H1 (cell line): Measurements from ENCODE around the gene CTH. TPM values are rescaled to one million over a fixed set of nuclear protein-coding genes. Genes with fewer than 3 reads are reported as not detected.

Experiments
- CTCF ChIA-PET: fragments of 300-600 bp; sonication (Branson Sonifier 250); formaldehyde crosslinking; loops from one replicate; lab custom pipeline; 2021; ENCODE audit not compliant: partially characterized antibody; lab: Charles Lee
- POLR2A ChIA-PET: fragments of 300-600 bp; sonication (Branson Sonifier 250); formaldehyde crosslinking; loops from one replicate; lab custom pipeline; 2021; ENCODE audit warnings: inconsistent platforms; ENCODE audit not compliant: partially characterized antibody; lab: Charles Lee
- DNase-seq, 2 experiments: peaks; one replicate each; pipeline versions ENCODE4 v3.0.0 to v3.0.0-alpha.2; 2010 to 2022; ENCODE audit warnings: low spot score in 2 of 2, low read depth in 1 of 2, mixed read lengths in 1 of 2
- FAIRE-seq: peaks from 2 replicates; lab custom pipeline; 2011; peaks lifted over from hg19 to GRCh38; lab: Jason Lieb, UNC
- H2AFZ ChIP-seq: 2 replicates; pipeline ENCODE4 v1.8.1; 2012; ENCODE audit warnings: low read length, inconsistent platforms
- H2AK5ac ChIP-seq: 2 replicates; pipeline ENCODE4 v1.6.1; 2013; ENCODE audit warnings: low read depth, low read length
- H2BK120ac ChIP-seq: replicated peaks from 2 replicates; pipeline ENCODE3; 2013; ENCODE audit warnings: low read depth, low read length, inconsistent platforms
- H2BK12ac ChIP-seq: 2 replicates; pipeline ENCODE4 v1.6.1; 2013; ENCODE audit warnings: low read depth, low read length
- H2BK15ac ChIP-seq: 2 replicates; pipeline ENCODE4 v1.6.1; 2013; ENCODE audit warnings: low read length
- H2BK20ac ChIP-seq: 2 replicates; pipeline ENCODE4 v1.6.1; 2013; ENCODE audit warnings: low read length
- H2BK5ac ChIP-seq: 2 replicates; pipeline ENCODE4 v1.6.1; 2013; ENCODE audit warnings: low read depth, low read length
- H3K14ac ChIP-seq: 2 replicates; pipeline ENCODE4 v1.6.1; 2013; ENCODE audit warnings: inconsistent platforms; ENCODE audit not compliant: insufficient read length
- H3K18ac ChIP-seq: 2 replicates; pipeline ENCODE4 v1.6.1; 2013; ENCODE audit warnings: low read length; ENCODE audit errors: extremely low read depth
- H3K23ac ChIP-seq: 2 replicates; pipeline ENCODE4 v1.6.1; 2013; ENCODE audit warnings: inconsistent platforms; ENCODE audit not compliant: insufficient read length
- H3K23me2 ChIP-seq: 2 replicates; pipeline ENCODE4 v1.6.1; 2013; ENCODE audit warnings: low read depth, low read length
- H3K27ac ChIP-seq: 2 replicates; pipeline ENCODE4 v1.6.1; 2011; ENCODE audit warnings: low read depth, low read length, inconsistent platforms
- H3K27me3 ChIP-seq, 4 experiments: replicated peaks in 1 of 4; 1 replicate in 1 of 4; 2 replicates in 3 of 4; pipeline versions ENCODE4 v1.6.1 to v1.8.1; 2011 to 2013; ENCODE audit warnings: low read length in 3 of 4, mild to moderate bottlenecking in 3 of 4, inconsistent platforms in 2 of 4, mixed read lengths in 2 of 4, moderate library complexity in 1 of 4; ENCODE audit not compliant: control insufficient read depth in 3 of 4, insufficient read depth in 3 of 4; ENCODE audit errors: extremely low read depth in 1 of 4
- H3K36me3 ChIP-seq, 4 experiments: 2 replicates each; pipeline versions ENCODE4 v1.6.1 to v1.8.1; 2011 to 2013; ENCODE audit warnings: mild to moderate bottlenecking in 4 of 4, low read length in 3 of 4, moderate library complexity in 2 of 4, control low read depth in 1 of 4, inconsistent platforms in 1 of 4; ENCODE audit not compliant: insufficient read depth in 4 of 4, control insufficient read depth in 2 of 4
- H3K4ac ChIP-seq: replicated peaks from 2 replicates; pipeline ENCODE3; 2013; ENCODE audit warnings: low read length, low read depth, mixed read lengths, inconsistent platforms; ENCODE audit not compliant: insufficient read length
- H3K4me1 ChIP-seq, 4 experiments: replicated peaks in 1 of 4; 1 replicate in 1 of 4; 2 replicates in 3 of 4; pipeline versions ENCODE4 v1.6.1 to v1.8.1; 2011 to 2013; ENCODE audit warnings: low read length in 3 of 4, inconsistent platforms in 2 of 4, mixed read lengths in 1 of 4; ENCODE audit not compliant: insufficient read depth in 4 of 4, control insufficient read depth in 3 of 4
- H3K4me2 ChIP-seq, 2 experiments: 2 replicates each; pipeline versions ENCODE4 v1.6.1 to v1.8.1; 2011 to 2013; ENCODE audit warnings: low read depth in 2 of 2, low read length in 2 of 2, control low read depth in 1 of 2, inconsistent platforms in 1 of 2, mild to moderate bottlenecking in 1 of 2; ENCODE audit not compliant: insufficient read depth in 1 of 2
- H3K4me3 ChIP-seq, 4 experiments: fragments of 200-600, 300-600 bp in 1 of 4; sonication (generic), shearing (Covaris generic), sonication (Bioruptor Twin) in 1 of 4; 2 replicates each; pipeline versions ENCODE4 v1.5.1 to v1.8.1; 2011 to 2016; ENCODE audit warnings: low read length in 4 of 4, low read depth in 3 of 4, control low read depth in 2 of 4, inconsistent platforms in 2 of 4, mild to moderate bottlenecking in 2 of 4, mixed read lengths in 1 of 4, moderate library complexity in 1 of 4; ENCODE audit not compliant: insufficient read depth in 2 of 4; ENCODE audit errors: extremely low read depth in 1 of 4
- H3K56ac ChIP-seq: replicated peaks from 2 replicates; pipeline ENCODE3; 2013; ENCODE audit warnings: low read depth, mild to moderate bottlenecking, mixed read lengths, low read length, inconsistent platforms; ENCODE audit not compliant: insufficient read length
- H3K79me1 ChIP-seq: 2 replicates; pipeline ENCODE4 v1.6.1; 2013; ENCODE audit warnings: low read depth, low read length, control low read depth
- H3K79me2 ChIP-seq, 2 experiments: 2 replicates each; pipeline versions ENCODE4 v1.6.1 to v1.8.1; 2012 to 2013; ENCODE audit warnings: low read length in 2 of 2, mild to moderate bottlenecking in 2 of 2, inconsistent platforms in 1 of 2; ENCODE audit not compliant: insufficient read depth in 2 of 2, control insufficient read depth in 1 of 2
- H3K9ac ChIP-seq, 4 experiments: replicated peaks in 1 of 4; 1 replicate in 1 of 4; 2 replicates in 3 of 4; pipeline versions ENCODE4 v1.6.1 to v1.8.1; 2011 to 2013; ENCODE audit warnings: low read depth in 3 of 4, low read length in 3 of 4, control low read depth in 2 of 4, mild to moderate bottlenecking in 2 of 4, moderate library complexity in 2 of 4, inconsistent platforms in 1 of 4; ENCODE audit errors: extremely low read depth in 1 of 4
- H3K9me3 ChIP-seq, 2 experiments: 2 replicates each; pipeline versions ENCODE4 v1.6.1 to v1.8.1; 2012 to 2013; ENCODE audit warnings: mild to moderate bottlenecking in 2 of 2, moderate library complexity in 2 of 2, control low read depth in 1 of 2, inconsistent platforms in 1 of 2, low read depth in 1 of 2, low read length in 1 of 2, mixed read lengths in 1 of 2; ENCODE audit not compliant: insufficient read depth in 2 of 2
- H4K20me1 ChIP-seq, 2 experiments: replicated peaks in 1 of 2; 2 replicates each; pipeline versions ENCODE3 to v1.8.1; 2011 to 2013; ENCODE audit warnings: inconsistent platforms in 2 of 2, low read length in 2 of 2, mild to moderate bottlenecking in 1 of 2; ENCODE audit not compliant: insufficient read depth in 2 of 2, control insufficient read depth in 1 of 2
- H4K5ac ChIP-seq: 2 replicates; pipeline ENCODE4 v1.6.1; 2013; ENCODE audit warnings: low read length, low read depth, mixed read lengths, inconsistent platforms; ENCODE audit not compliant: insufficient read length
- H4K8ac ChIP-seq: 2 replicates; pipeline ENCODE4 v1.8.0; 2013; ENCODE audit warnings: mild to moderate bottlenecking, moderate library complexity, low read length, inconsistent platforms; ENCODE audit not compliant: insufficient read depth; ENCODE audit errors: extremely low read depth
- H4K91ac ChIP-seq: replicated peaks from 2 replicates; pipeline ENCODE3; 2013; ENCODE audit warnings: low read length, mixed read lengths, inconsistent platforms; ENCODE audit not compliant: insufficient read length
- GABPA ChIP-seq: IDR thresholded peaks from 2 replicates; pipeline ENCODE4 v1.6.1; 2011; ENCODE audit warnings: mild to moderate bottlenecking, low read length, moderate library complexity, borderline replicate concordance; ENCODE audit not compliant: insufficient read depth
- RFX5 ChIP-seq: IDR thresholded peaks from 2 replicates; pipeline ENCODE4 v1.6.1; 2011; ENCODE audit warnings: low read depth, low read length, improper control_type of control experiment, borderline replicate concordance
- SIRT6 ChIP-seq: IDR thresholded peaks from one replicate; pipeline ENCODE4 v1.7.1; 2012; ENCODE audit warnings: low read length, inconsistent platforms
- SP2 ChIP-seq: IDR thresholded peaks from 2 replicates; pipeline ENCODE4 v1.6.1; 2012; ENCODE audit warnings: mild to moderate bottlenecking, low read length, inconsistent platforms
- SP4 ChIP-seq: IDR thresholded peaks from 2 replicates; pipeline ENCODE4 v1.6.1; 2012; ENCODE audit warnings: low read length, inconsistent platforms
- WGBS, 2 experiments: shearing (Covaris generic) in 1 of 2; methylation state at CpG; one replicate each; pipeline versions ENCODE4 v1.1.6 to v1.1.7; 2013 to 2015; ENCODE audit warnings: low lambda C conversion rate in 2 of 2, mixed read lengths in 2 of 2, inconsistent platforms in 1 of 2, low coverage in 1 of 2, missing lambda C conversion rate in 1 of 2; ENCODE audit not compliant: insufficient replicate concordance in 2 of 2, insufficient coverage in 1 of 2, insufficient read length in 1 of 2; ENCODE audit errors: extremely low coverage in 1 of 2, missing lambda C conversion rate in 1 of 2; 5-methylcytosine and 5-hydroxymethylcytosine counted together
- polyA plus RNA-seq, 7 experiments: library from polyadenylated mRNA; depleted of rRNA in 3 of 7; stranded (reverse) in 5 of 7; unstranded in 2 of 7; fragments of >200 nt in 5 of 7; fragments of 200-250 nt in 2 of 7; gene quantifications; 1 replicate in 5 of 7; 2 replicates in 1 of 7; 4 replicates in 1 of 7; pipeline versions ENCODE4 v1.2.1 to v1.2.3, GENCODE V29; 2011 to 2013; ENCODE audit warnings: missing spikeins in 2 of 7, mixed read lengths in 2 of 7
- total RNA-seq: library from RNA; stranded (reverse); fragmentation: NEBNext Ultra II Directional; extraction: Animal tissue kit (Norgen Biotek cat#: 25700); gene quantifications from 2 replicates; pipeline ENCODE4 v1.2.1, GENCODE V29; 2021

The CTH gene
- total and polyA plus RNA-seq, 2 of the 8 experiments (the other 6 are each of a cell fraction or from before 2014, with no cell fraction given), result 31.7 to 33.2 TPM

GRCh38 chr1:70459496-70460225, 48.6 kb downstream of the CTH start:
- Histone ChIP-seq H4K5ac (no peak overlapping the region), H4K8ac (no peak overlapping the region), H3K36me3 (no peaks in the 10 kb centered on the region), H2BK120ac (no peak overlapping the region), H3K14ac (no peak overlapping the region), H2BK15ac (no peak overlapping the region), H3K23me2 (no peaks in the 10 kb centered on the region), H3K4me1 (no peaks in the 10 kb centered on the region), H3K9ac (no peak overlapping the region), H3K27ac (no peak overlapping the region), H2BK12ac (no peak overlapping the region), H4K91ac (no peak overlapping the region), H3K56ac (no peak overlapping the region), H2BK5ac (no peak overlapping the region), H3K79me2 (no peaks in the 10 kb centered on the region), H3K4ac (no peak overlapping the region), H3K23ac (no peak overlapping the region), H2AFZ (no peak overlapping the region), H3K27me3 (no peaks in the 10 kb centered on the region), H3K9me3 (no peaks in the 10 kb centered on the region), H3K18ac (no peak overlapping the region), H4K20me1 (no peaks in the 10 kb centered on the region), H3K4me3 (no peak overlapping the region), H2AK5ac (no peak overlapping the region), H2BK20ac (no peak overlapping the region; the same call in 1 of the 2 replicates), H3K79me1 (no peaks in the 10 kb centered on the region), H3K4me2 (no peak overlapping the region)
- 87% methylated on average over 4 of the region's 4 CpGs; no CpG with 5 or more reads in 1 of the 2 experiments for WGBS, 2 experiments
- CTCF ChIA-PET, result interaction anchor here (0.6 to 1.4 kb wide), 4 partner anchors 26 to 541 kb away, joined by 3 to 5 read pairs (median 4); no protein-coding TSS in a partner anchor
- TF ChIP-seq RFX5 (no peak), SP4 (no peak), SIRT6 (no peak), SP2 (no peak), GABPA (no peak)
- no peak for DNase-seq
- FAIRE-seq, result no peak
- POLR2A ChIA-PET, result interaction anchor here (0.8 kb wide), 1 partner anchor 76 kb away, joined by 3 read pairs; no protein-coding TSS in a partner anchor
